Transverse colon (tissue), 4 donors: Measurements from ENCODE around the gene SDHB.

Experiments used
- EP300 ChIP-seq: sonication (generic); formaldehyde crosslinking; IDR thresholded peaks from one replicate; pipeline ENCODE4 v1.6.1; 2017; ENCODE audit warnings: antibody characterized with exemption, low read depth
- POLR2A ChIP-seq: fragments of 450-650 bp; IDR thresholded peaks from one replicate; pipeline ENCODE4 v1.6.1; 2016; ENCODE audit warnings: antibody characterized with exemption, mild to moderate bottlenecking, moderate library complexity
- POLR2AphosphoS5 ChIP-seq, 3 donors: sonication (generic); formaldehyde crosslinking; IDR thresholded peaks; one replicate each; pipeline ENCODE4 v1.6.1; 2016; ENCODE audit warnings: antibody characterized with exemption in 3 of 3
- TF ChIP-seq, protein P1 (sequence below), 5 experiments: fragments of 200-600 bp in 3 of 5; fragments of 450-650 bp in 2 of 5; sonication (generic) in 3 of 5; IDR thresholded peaks; 1 replicate in 2 of 5; 2 replicates in 3 of 5; pipeline ENCODE4 v1.5.1; 2016 to 2017; ENCODE audit warnings: antibody characterized with exemption in 5 of 5, inconsistent platforms in 3 of 5, mild to moderate bottlenecking in 2 of 5, moderate library complexity in 1 of 5

- TF ChIP-seq, protein P1, sequence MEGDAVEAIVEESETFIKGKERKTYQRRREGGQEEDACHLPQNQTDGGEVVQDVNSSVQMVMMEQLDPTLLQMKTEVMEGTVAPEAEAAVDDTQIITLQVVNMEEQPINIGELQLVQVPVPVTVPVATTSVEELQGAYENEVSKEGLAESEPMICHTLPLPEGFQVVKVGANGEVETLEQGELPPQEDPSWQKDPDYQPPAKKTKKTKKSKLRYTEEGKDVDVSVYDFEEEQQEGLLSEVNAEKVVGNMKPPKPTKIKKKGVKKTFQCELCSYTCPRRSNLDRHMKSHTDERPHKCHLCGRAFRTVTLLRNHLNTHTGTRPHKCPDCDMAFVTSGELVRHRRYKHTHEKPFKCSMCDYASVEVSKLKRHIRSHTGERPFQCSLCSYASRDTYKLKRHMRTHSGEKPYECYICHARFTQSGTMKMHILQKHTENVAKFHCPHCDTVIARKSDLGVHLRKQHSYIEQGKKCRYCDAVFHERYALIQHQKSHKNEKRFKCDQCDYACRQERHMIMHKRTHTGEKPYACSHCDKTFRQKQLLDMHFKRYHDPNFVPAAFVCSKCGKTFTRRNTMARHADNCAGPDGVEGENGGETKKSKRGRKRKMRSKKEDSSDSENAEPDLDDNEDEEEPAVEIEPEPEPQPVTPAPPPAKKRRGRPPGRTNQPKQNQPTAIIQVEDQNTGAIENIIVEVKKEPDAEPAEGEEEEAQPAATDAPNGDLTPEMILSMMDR (IDR thresholded peaks at IDR 0.05) = no peak
- no peak for TF ChIP-seq POLR2AphosphoS5 (IDR thresholded peaks at IDR 0.05)
- no peak for TF ChIP-seq EP300
- TF ChIP-seq POLR2A = no peak
Measured at GRCh38 chr1:17014671-17015567, 38.9 kb downstream of the SDHB start.
